HepG2 (cell line): ENCODE data around the gene GPR61. TPM values are rescaled to one million over a fixed set of nuclear protein-coding genes. Genes with fewer than 3 reads are reported as not detected.

ENCODE experiments used
- ATAC-seq: fragments of 200-7000 bp; cut with Tn5 transposase; 3 replicates; pipeline ENCODE4 v1.9.1; 2020; ENCODE audit warnings: mild to moderate bottlenecking, moderate library complexity
- Bru-seq: library from RNA; stranded (reverse); fragments of 400-500 nt; gene quantifications from one replicate; lab custom pipeline; 2021; lab: Mats Ljungman, UMichigan
- BruChase-seq, 2 experiments: library from RNA; stranded (reverse); fragments of 400-500 nt; gene quantifications; one replicate each; lab custom pipeline; 2021; lab: Mats Ljungman, UMichigan
- BruUV-seq: library from RNA; stranded (reverse); fragments of 400-500 nt; replicated peaks from 2 replicates; lab custom pipeline; 2021; lab: Mats Ljungman, UMichigan
- CTCF ChIA-PET: fragments of 300-600 bp; formaldehyde crosslinking; extraction: SDS; loops from one replicate; lab custom pipeline; 2021; ENCODE audit warnings: low total read pairs, inconsistent platforms, low intra/inter-chr PET ratio; lab: Yijun Ruan, JAX
- POLR2A ChIA-PET: fragments of 350-600 bp; sonication (Branson Sonifier 250); formaldehyde crosslinking; loops from one replicate; lab custom pipeline; 2020; ENCODE audit warnings: antibody characterized with exemption, inconsistent platforms; lab: Yijun Ruan, JAX
- DNase-seq: peaks from one replicate; pipeline ENCODE4 v3.0.0-alpha.2; 2015; ENCODE audit warnings: low spot score
- FAIRE-seq: peaks from 3 replicates; lab custom pipeline; 2011; peaks lifted over from hg19 to GRCh38; lab: Jason Lieb, UNC
- H2AFZ ChIP-seq: one replicate; pipeline ENCODE4 v1.6.1; 2011; ENCODE audit warnings: low read length, inconsistent platforms
- H3K27ac ChIP-seq: fragments of 300-600 bp; 3 replicates; pipeline ENCODE4 v1.8.0; 2011; ENCODE audit warnings: mixed run types, mild to moderate bottlenecking, mixed read lengths, low read length, inconsistent platforms; ENCODE audit not compliant: insufficient read depth; ENCODE audit errors: extremely low read length
- H3K27me3 ChIP-seq, 2 experiments: fragments of 200-600 bp in 1 of 2; 2 replicates in 1 of 2; 3 replicates in 1 of 2; pipeline versions ENCODE4 v1.6.0 to v1.8.0; 2011; ENCODE audit warnings: low read length in 2 of 2, mild to moderate bottlenecking in 2 of 2, moderate library complexity in 2 of 2, inconsistent platforms in 1 of 2; ENCODE audit not compliant: insufficient read depth in 2 of 2, control insufficient read depth in 1 of 2
- H3K36me3 ChIP-seq, 2 experiments: fragments of 200-600 bp in 1 of 2; replicated peaks in 1 of 2; 2 replicates in 1 of 2; 3 replicates in 1 of 2; pipeline versions ENCODE4 v1.5.1 to v1.8.0; 2011; ENCODE audit warnings: low read length in 2 of 2, inconsistent platforms in 1 of 2; ENCODE audit not compliant: insufficient read depth in 2 of 2, control insufficient read depth in 1 of 2
- H3K4me1 ChIP-seq: 2 replicates; pipeline ENCODE4 v1.5.1; 2012; ENCODE audit warnings: low read length, inconsistent platforms; ENCODE audit not compliant: insufficient read depth
- H3K4me2 ChIP-seq: 2 replicates; pipeline ENCODE4 v1.6.0; 2011; ENCODE audit warnings: low read depth, low read length, inconsistent platforms
- H3K4me3 ChIP-seq, 3 experiments: fragments of 200-600 bp in 1 of 3; sonication (generic), shearing (Covaris generic) in 1 of 3; replicated peaks in 1 of 3; 2 replicates each; pipeline ENCODE4 v1.5.1; 2011 to 2016; ENCODE audit warnings: low read length in 3 of 3, inconsistent platforms in 2 of 3, low read depth in 2 of 3, mild to moderate bottlenecking in 2 of 3, control low read depth in 1 of 3, mixed read lengths in 1 of 3; ENCODE audit not compliant: insufficient read depth in 1 of 3
- H3K79me2 ChIP-seq: one replicate; pipeline ENCODE4 v1.6.1; 2011; ENCODE audit warnings: low read length, inconsistent platforms; ENCODE audit not compliant: insufficient read depth
- H3K9ac ChIP-seq: 2 replicates; pipeline ENCODE4 v1.6.0; 2011; ENCODE audit warnings: mild to moderate bottlenecking, low read depth, low read length, inconsistent platforms; ENCODE audit not compliant: insufficient read depth
- H3K9me3 ChIP-seq: 2 replicates; pipeline ENCODE4 v1.5.1; 2012; ENCODE audit warnings: mild to moderate bottlenecking, low read length
- H4K20me1 ChIP-seq: 2 replicates; pipeline ENCODE4 v1.6.0; 2011; ENCODE audit warnings: inconsistent platforms, mild to moderate bottlenecking, low read length, moderate library complexity; ENCODE audit not compliant: insufficient read depth
- ATAD3A ChIP-seq: sonication (generic); formaldehyde crosslinking; IDR thresholded peaks from 2 replicates; pipeline ENCODE4 v1.4.0; 2020; ENCODE audit warnings: missing genetic modification reagents
- ESRRA ChIP-seq: sonication (generic); formaldehyde crosslinking; IDR thresholded peaks from 2 replicates; pipeline ENCODE4 v1.5.1; 2020; ENCODE audit warnings: mild to moderate bottlenecking, low read depth, missing genetic modification reagents
- KLF16 ChIP-seq, 2 experiments: sonication (generic) in 1 of 2; formaldehyde crosslinking in 1 of 2; IDR thresholded peaks; 2 replicates each; pipeline versions ENCODE4 v1.6.1 to v1.8.0; 2016 to 2023; ENCODE audit warnings: missing genetic modification reagents in 2 of 2, missing compliant biosample characterization in 1 of 2
- MEF2D ChIP-seq: sonication (generic); formaldehyde crosslinking; IDR thresholded peaks from 2 replicates; pipeline ENCODE4 v1.5.1; 2020; ENCODE audit warnings: mild to moderate bottlenecking, missing genetic modification reagents
- NFE2L1 ChIP-seq: sonication (generic); formaldehyde crosslinking; IDR thresholded peaks from 2 replicates; pipeline ENCODE4 v1.4.0; 2020; ENCODE audit warnings: missing genetic modification reagents, mild to moderate bottlenecking, borderline replicate concordance
- NFKBIZ ChIP-seq: IDR thresholded peaks from 2 replicates; pipeline ENCODE4 v1.6.1; 2018; ENCODE audit warnings: missing genetic modification reagents, missing compliant biosample characterization
- PHF21A ChIP-seq: sonication (generic); formaldehyde crosslinking; IDR thresholded peaks from 2 replicates; pipeline ENCODE4 v1.5.0; 2020; ENCODE audit warnings: mild to moderate bottlenecking, missing genetic modification reagents
- SALL1 ChIP-seq: sonication (generic); formaldehyde crosslinking; IDR thresholded peaks from 2 replicates; pipeline ENCODE4 v1.8.0; 2022; ENCODE audit warnings: mild to moderate bottlenecking, missing genetic modification reagents
- ZNF503 ChIP-seq: sonication (generic); formaldehyde crosslinking; IDR thresholded peaks from 2 replicates; pipeline ENCODE4 v1.4.0; 2020; ENCODE audit warnings: missing genetic modification reagents
- ZNF616 ChIP-seq: sonication (generic); formaldehyde crosslinking; IDR thresholded peaks from 2 replicates; pipeline ENCODE4 v1.5.0; 2020; ENCODE audit warnings: low read depth, mild to moderate bottlenecking, missing genetic modification reagents
- ZNF75D ChIP-seq: sonication (generic); formaldehyde crosslinking; IDR thresholded peaks from 2 replicates; pipeline ENCODE4 v1.8.1; 2023; ENCODE audit warnings: missing genetic modification reagents, mild to moderate bottlenecking, borderline replicate concordance
- ZSCAN29 ChIP-seq: sonication (generic); formaldehyde crosslinking; conservative IDR thresholded peaks from 2 replicates; pipeline ENCODE4 v1.4.0; 2020; ENCODE audit warnings: mild to moderate bottlenecking, missing genetic modification reagents
- ZUFSP ChIP-seq: sonication (generic); formaldehyde crosslinking; IDR thresholded peaks from 2 replicates; pipeline ENCODE4 v1.9.0; 2021; ENCODE audit warnings: missing genetic modification reagents, mild to moderate bottlenecking, borderline replicate concordance
- WGBS: methylation state at CpG from one replicate; pipeline ENCODE4 v1.1.6; 2017; ENCODE audit warnings: low lambda C conversion rate; 5-methylcytosine and 5-hydroxymethylcytosine counted together
- in situ Hi-C: cut with HindIII; loops from 2 replicates; pipeline ENCODE4 v1.10.0; 2017; ENCODE audit warnings: low pct_unique_long_range_greater_than_20kb; ENCODE audit not compliant: extremely low pct_ligation_motif_present
- intact Hi-C: fragments of 100-400 bp; cut with micrococcal nuclease; formaldehyde crosslinking; loops from one replicate; pipeline ENCODE4 v1.10.0; 2022; ENCODE audit not compliant: unreplicated experiment
- long read RNA-seq, 2 experiments: library from RNA in 1 of 2; library from polyadenylated mRNA in 1 of 2; stranded (forward) in 1 of 2; unstranded in 1 of 2; transcript quantifications; one replicate each; pipeline ENCODE4 v2.0.0, GENCODE V29; 2019 to 2022
- polyA minus RNA-seq, 3 experiments: library from RNA; depleted of rRNA, polyadenylated mRNA; stranded (reverse); fragments of >200 nt; gene quantifications; 2 replicates each; pipeline ENCODE4 v1.2.3, GENCODE V29; 2011; ENCODE audit warnings: low replicate concordance in 1 of 3
- polyA plus RNA-seq, 8 experiments: library from polyadenylated mRNA; depleted of rRNA in 3 of 8; stranded (reverse) in 7 of 8; unstranded in 1 of 8; fragments of >200 nt; fragmentation: Illumina TruSeq in 4 of 8; extraction: Trizol in 4 of 8; gene quantifications; 2 replicates each; pipeline versions ENCODE4 v1.2.1 to v1.2.3, GENCODE V29; 2011 to 2016; ENCODE audit warnings: low read depth in 4 of 8, missing spikeins in 1 of 8, mixed read lengths in 1 of 8; ENCODE audit not compliant: insufficient read depth in 1 of 8
- total RNA-seq, 5 experiments: library from RNA; depleted of rRNA; stranded (reverse); fragments of >200 nt; fragmentation: Illumina TruSeq; extraction: Trizol; gene quantifications; 2 replicates each; pipeline ENCODE4 v1.2.3, GENCODE V29; 2016; ENCODE audit warnings: low read depth in 1 of 5

GPR61 gene
- total RNA-seq (2016; rRNA removed; fragmentation: Illumina TruSeq; extraction: Trizol) = not detected in 2 replicates
- 0.35 and 0.81 TPM in 2 replicates for total RNA-seq (2016; cell fraction: cytosol; rRNA removed; fragmentation: Illumina TruSeq; extraction: Trizol; ENCODE audit: low read depth)
- total RNA-seq (2016; cell fraction: insoluble cytoplasmic fraction; rRNA removed; fragmentation: Illumina TruSeq; extraction: Trizol) = 0.30 TPM in 1 of 2 replicates, not detected in the other
- total RNA-seq (2016; cell fraction: membrane; rRNA removed; fragmentation: Illumina TruSeq; extraction: Trizol) = 0.46 and 0.48 TPM in 2 replicates
- total RNA-seq (2016; cell fraction: nucleus; rRNA removed; fragmentation: Illumina TruSeq; extraction: Trizol) = 0.28 TPM in 1 of 2 replicates, not detected in the other
- not detected in 2 replicates for polyA plus RNA-seq (2011; rRNA removed)
- not detected in 2 replicates for polyA plus RNA-seq (2011; cell fraction: cytosol; rRNA removed)
- 0.05 TPM in 1 of 2 replicates, not detected in the other for polyA plus RNA-seq (2011; cell fraction: nucleus; rRNA removed)
- 0.43 and 0.49 TPM in 2 replicates for polyA plus RNA-seq (2012)
- not detected in 2 replicates for polyA plus RNA-seq (2016; cell fraction: cytosol; fragmentation: Illumina TruSeq; extraction: Trizol; ENCODE audit: low read depth)
- not detected in 2 replicates for polyA plus RNA-seq (2016; cell fraction: insoluble cytoplasmic fraction; fragmentation: Illumina TruSeq; extraction: Trizol; ENCODE audit: low read depth)
- polyA plus RNA-seq (2016; cell fraction: membrane; fragmentation: Illumina TruSeq; extraction: Trizol; ENCODE audit: low read depth) = not detected in 2 replicates
- not detected in 2 replicates for polyA plus RNA-seq (2016; cell fraction: nucleus; fragmentation: Illumina TruSeq; extraction: Trizol; ENCODE audit: insufficient read depth, low read depth)
- polyA minus RNA-seq (2011; rRNA and poly(A)+ RNA removed; ENCODE audit: low replicate concordance) = 0.40 TPM in 1 of 2 replicates, not detected in the other
- not detected in 2 replicates for polyA minus RNA-seq (2011; cell fraction: cytosol; rRNA and poly(A)+ RNA removed)
- polyA minus RNA-seq (2011; cell fraction: nucleus; rRNA and poly(A)+ RNA removed) = 0.90 TPM in 1 of 2 replicates, not detected in the other
- Bru-seq, nascent RNA = percentile 18 among the genes with signal in this experiment
- percentile 16 among the genes with signal in this experiment for BruChase-seq, experiment 1, labeled RNA remaining after a 6-hour chase
- percentile 22 among the genes with signal in this experiment for BruChase-seq, experiment 2, labeled RNA remaining after a 2-hour chase
- long read RNA-seq, experiment 1 = 0 reads
- long read RNA-seq, experiment 2 = 0 reads

GRCh38 chr1:109539676-109540075, at the start of gene GPR61:
GPR61 (plus strand) TSS chr1:109539872; CDS start chr1:109543023, 3,151 bp downstream.
- CTCF ChIA-PET = no interaction called here
- WGBS = 18% methylated on average over 4 of the region's 7 CpGs
- in situ Hi-C loops = loop anchor here (10.0 kb wide), 2 partner anchors 175 to 275 kb away; partner anchors contain the start of gene GSTM5

More at GRCh38 chr1:109539676-109540075, at the start of gene GPR61:
- TF ChIP-seq MEF2D (CRISPR knock-in tag) (no peak), ZUFSP (no peak), ATAD3A (CRISPR knock-in tag) (no peak), ZNF75D (CRISPR knock-in tag) (no peak), PHF21A (CRISPR knock-in tag) (no peak), KLF16 (CRISPR knock-in tag; IDR thresholded peaks at IDR 0.05) (no peak), NFE2L1 (no peak), ZNF503 (CRISPR knock-in tag) (no peak), ZSCAN29 (CRISPR knock-in tag) (no peak), ESRRA (no peak), NFKBIZ (CRISPR knock-in tag) (no peak), ZNF616 (CRISPR knock-in tag) (no peak), SALL1 (no peak)
- TF ChIP-seq, all 625 proteins: peak for 0
- intact Hi-C loops = loop anchor here (10.0 kb wide), 1 partner anchor 445 kb away; the partner anchor contains the start of gene AHCYL1
- Histone ChIP-seq H3K27me3 (peaks cover 9 to 21% of the 10 kb centered on the region in 2 experiments; a peak in 3 of 5 replicates), H3K9ac (no peak within 1 kb of the TSS), H4K20me1 (no peaks in the 10 kb centered on the region), H3K79me2 (no peaks in the 10 kb centered on the region), H3K4me2 (no peak within 1 kb of the TSS), H3K27ac (no peak within 1 kb of the TSS), H3K9me3 (no peaks in the 10 kb centered on the region), H3K4me1 (peaks cover 31% of the 10 kb centered on the region), H3K4me3 (no peak within 1 kb of the TSS), H2AFZ (no peak within 1 kb of the TSS), H3K36me3 (no peaks in the 10 kb centered on the region)
- BruUV-seq = no TSS peak
- DNase-seq (no peak), ATAC-seq (0 out of 3 replicates have a peak, but pooled peaks have one; percentile 12), FAIRE-seq (no peak)
- POLR2A ChIA-PET = interaction anchor here (2.1 kb wide), 1 partner anchor 9 kb away, joined by 6 read pairs; the partner anchor contains the start of gene GNAI3
